GM18907 (cell line): ENCODE measurements around the gene RAB26.
"Not testable (repeated sequence)": the region's sequence is repeated elsewhere in the genome, so short reads cannot be mapped to it uniquely, and the experiment has no call there.

ENCODE experiments used
- ATAC-seq: cut with Tn5 transposase; IDR thresholded peaks from one replicate; pipeline ENCODE4 v1.9.1; 2021; ENCODE audit warnings: mild to moderate bottlenecking, moderate library complexity; ENCODE audit not compliant: unreplicated experiment

RAB26 gene, protein sequence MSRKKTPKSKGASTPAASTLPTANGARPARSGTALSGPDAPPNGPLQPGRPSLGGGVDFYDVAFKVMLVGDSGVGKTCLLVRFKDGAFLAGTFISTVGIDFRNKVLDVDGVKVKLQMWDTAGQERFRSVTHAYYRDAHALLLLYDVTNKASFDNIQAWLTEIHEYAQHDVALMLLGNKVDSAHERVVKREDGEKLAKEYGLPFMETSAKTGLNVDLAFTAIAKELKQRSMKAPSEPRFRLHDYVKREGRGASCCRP

DNA sequence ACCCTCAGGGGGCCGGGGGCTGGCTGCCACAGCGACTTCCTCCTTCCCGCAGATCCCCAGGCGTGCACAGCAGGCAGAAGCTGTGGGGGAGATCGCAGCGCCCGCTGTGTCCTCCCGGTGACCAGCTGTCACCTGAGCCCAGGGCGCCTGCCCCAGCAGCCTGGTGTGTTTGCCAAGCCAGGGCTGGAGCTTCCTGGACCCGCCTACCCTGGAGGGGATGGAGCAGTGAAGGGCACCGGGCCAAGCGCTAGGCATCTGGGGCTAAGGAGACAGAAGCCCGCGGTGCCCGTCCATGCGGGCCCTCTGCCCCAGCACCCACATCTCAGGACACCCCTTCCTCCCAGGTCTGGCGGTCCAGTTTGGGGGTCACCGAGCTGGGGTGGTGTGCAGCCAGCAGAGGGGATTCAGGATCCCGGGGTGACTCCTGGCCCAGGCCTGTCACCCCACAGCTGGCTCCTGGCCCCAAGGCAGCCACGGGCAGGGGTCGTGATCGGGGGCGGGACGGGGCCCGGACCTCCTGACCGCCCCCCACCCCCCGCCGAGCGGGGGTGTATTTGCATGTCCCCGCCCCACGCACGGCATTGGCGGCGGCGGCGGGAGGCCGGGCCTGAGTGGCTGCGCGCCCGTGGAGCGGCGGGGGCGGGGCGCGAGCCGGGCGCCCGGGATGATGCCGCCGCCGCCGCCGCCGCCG lies at the start of gene RAB26:
Gene RAB26 (plus strand): TSS at position 645 of the 691 bp plus-strand sequence. CDS start 159 bp downstream, outside the sequence.
- no peak for ATAC-seq

DNA sequence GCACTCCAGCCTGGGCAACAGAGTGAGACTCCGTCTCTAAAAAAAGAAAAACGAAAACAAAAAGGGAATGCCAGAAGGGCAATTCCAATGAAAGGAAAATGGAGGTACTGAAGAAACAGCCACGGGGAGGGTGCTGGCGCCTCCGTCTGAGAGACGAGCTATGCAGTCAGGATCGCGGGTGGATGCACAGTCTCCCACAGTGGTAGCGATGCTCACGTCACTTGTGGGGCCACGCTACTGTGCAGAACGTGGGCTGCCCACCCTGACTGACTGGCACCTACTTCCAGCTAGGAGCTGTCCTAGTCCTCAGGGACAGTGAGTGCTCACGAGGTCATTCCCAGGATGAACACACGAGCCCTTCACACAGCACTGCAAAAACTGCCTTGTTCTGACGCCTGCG lies 46.8 kb upstream of the RAB26 start:
- not testable (repeated sequence) for ATAC-seq

GRCh38 chr16:2102471-2102870 lies 46.0 kb upstream of the RAB26 start:
- no peak for ATAC-seq

GRCh38 chr16:2104464-2104863 lies 44.0 kb upstream of the RAB26 start:
- ATAC-seq: not testable (repeated sequence)

- not testable (repeated sequence) for ATAC-seq
These were observed 43.1 kb upstream of the RAB26 start for GRCh38 chr16:2105291-2105690.

DNA sequence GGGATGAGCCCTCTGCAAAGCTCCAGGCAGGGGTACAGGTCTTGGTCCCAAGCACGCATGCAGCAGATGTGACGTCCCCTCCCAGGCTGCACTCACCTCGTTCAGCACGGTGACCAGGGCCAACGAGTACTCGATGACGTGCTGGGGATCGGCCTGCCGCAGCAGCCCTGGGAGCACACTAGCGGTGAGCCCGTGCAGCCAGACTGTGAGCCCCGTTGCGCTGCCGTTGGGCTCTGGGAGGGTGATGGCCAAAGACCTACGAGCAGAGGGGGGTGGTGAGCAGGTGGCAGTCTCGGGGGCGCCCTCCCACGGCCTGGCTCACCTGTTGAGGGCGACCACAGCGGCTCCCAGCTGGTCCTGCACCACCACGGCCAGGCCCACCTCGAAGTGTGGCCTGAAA lies 42.7 kb upstream of the RAB26 start:
- ATAC-seq: not testable (repeated sequence)

DNA sequence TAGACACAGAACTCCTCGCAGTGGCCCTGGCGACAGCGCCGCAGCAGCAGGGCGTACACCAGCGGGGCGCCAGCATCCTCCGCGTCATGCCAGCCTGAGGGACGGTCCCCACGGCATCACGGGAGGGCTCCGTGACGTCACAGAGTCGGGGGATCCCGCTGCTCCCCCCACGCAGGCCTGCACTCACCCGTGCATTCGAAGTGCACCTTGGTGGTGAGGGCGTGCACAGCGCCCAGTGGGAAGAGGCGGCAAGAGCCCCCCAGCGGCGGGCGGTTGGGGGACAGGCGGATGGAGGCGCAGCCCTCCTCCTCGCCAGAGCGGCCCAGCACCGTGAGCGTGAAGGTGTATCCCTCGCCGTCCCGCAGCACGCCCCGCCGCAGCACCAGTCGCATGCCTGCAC lies 42.2 kb upstream of the RAB26 start:
- not testable (repeated sequence) for ATAC-seq

- ATAC-seq: not testable (repeated sequence)
These were observed 41.2 kb upstream of the RAB26 start for GRCh38 chr16:2107121-2107790.

DNA sequence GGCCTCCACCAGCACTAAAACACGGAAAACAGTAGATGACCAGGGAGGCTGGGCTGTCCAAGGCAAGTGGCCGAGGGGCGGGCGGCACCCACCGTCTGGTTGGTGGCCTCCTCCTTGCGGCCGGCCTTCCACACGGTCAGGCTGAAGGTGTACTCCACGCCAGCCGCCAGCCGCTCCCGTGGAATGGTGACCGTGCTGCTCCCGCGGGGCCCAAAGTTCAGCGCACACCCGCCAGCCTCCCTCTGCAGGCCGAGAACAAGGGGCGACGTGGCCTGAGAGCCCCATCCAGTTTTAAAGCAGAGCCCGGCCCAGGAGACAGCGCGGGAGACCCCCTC lies 40.7 kb upstream of the RAB26 start:
- not testable (repeated sequence) for ATAC-seq

- ATAC-seq: not testable (repeated sequence)
These were observed 39.8 kb upstream of the RAB26 start for GRCh38 chr16:2108446-2109270.

GRCh38 chr16:2109271-2109580 lies 39.2 kb upstream of the RAB26 start:
- ATAC-seq: not testable (repeated sequence)

- ATAC-seq: not testable (repeated sequence)
These were observed 38.6 kb upstream of the RAB26 start for GRCh38 chr16:2109872-2110271.

GRCh38 chr16:2110332-2111008 lies 38.0 kb upstream of the RAB26 start:
- ATAC-seq: not testable (repeated sequence)

GRCh38 chr16:2111009-2111353 lies 37.4 kb upstream of the RAB26 start:
- ATAC-seq: not testable (repeated sequence)

- not testable (repeated sequence) for ATAC-seq
These were observed 36.8 kb upstream of the RAB26 start for GRCh38 chr16:2111412-2112335.

DNA sequence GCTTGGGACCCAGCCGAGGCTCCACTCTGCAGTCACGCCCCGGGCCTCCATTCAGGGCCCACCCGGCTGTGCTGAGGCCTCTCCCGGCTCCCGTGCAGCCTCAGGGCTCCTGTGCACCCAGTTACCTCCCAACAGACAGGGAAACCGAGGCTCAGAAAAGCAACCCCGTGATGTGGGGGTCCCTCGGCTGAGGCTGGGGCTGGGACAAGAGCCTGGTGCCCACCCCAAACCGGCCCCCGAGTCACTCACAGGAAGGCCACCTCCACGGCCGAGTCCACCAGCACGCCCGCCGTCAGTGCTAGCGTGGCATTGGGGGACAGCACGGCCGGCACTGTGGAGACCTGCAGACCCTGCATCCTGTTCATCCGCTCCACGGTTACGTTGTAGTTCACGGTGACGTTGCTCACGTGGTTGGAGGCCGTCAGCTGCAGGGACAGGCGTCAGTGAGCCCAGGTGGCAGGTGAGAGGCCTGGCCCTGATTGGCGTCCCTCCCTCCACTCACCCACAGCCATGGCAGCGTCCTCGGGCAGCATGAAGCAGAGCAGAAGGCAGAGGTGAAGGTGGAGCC lies 35.8 kb upstream of the RAB26 start:
- ATAC-seq: not testable (repeated sequence)

DNA sequence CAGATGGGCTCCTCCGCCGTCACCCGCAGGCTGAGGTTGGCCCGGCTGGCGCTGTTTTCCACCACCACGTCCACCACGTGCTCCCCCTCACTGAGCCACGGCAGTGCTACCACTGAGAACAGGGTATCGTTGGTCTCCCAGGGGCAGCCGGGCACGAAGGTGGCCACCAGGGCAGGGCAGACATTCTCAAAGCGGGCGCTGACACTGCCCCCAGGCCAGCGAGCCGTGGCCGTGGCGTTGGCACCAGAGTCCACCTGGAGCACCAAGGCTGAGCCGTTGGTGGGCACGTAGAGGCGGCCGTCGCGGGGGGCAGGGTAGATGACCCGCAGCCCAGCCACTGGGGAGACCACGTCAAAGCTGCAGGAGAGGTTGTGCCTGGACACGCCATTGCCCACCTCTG lies 34.2 kb upstream of the RAB26 start:
- not testable (repeated sequence) for ATAC-seq

GRCh38 chr16:2114885-2115590 lies 33.4 kb upstream of the RAB26 start:
- ATAC-seq: not testable (repeated sequence)

GRCh38 chr16:2115591-2115973 lies 32.8 kb upstream of the RAB26 start:
- ATAC-seq: no peak
